ENCODE results near the gene TMEM204. TPM values are rescaled to one million over a fixed set of nuclear protein-coding genes. Genes with fewer than 3 reads are reported as not detected.

Gene TMEM204
- total RNA-seq, 2 donors from 2014 or later, result 15.7 to 16.7 TPM

- no peaks in the 10 kb centered on the region for H3K27me3 Mint-ChIP-seq (ENCODE audit: low read depth)
- DNase-seq, result no peak
- no peak overlapping the region for H3K4me3 Mint-ChIP-seq
- no peaks in the 10 kb centered on the region for H3K9me3 Mint-ChIP-seq
- no peak overlapping the region for H3K27ac Mint-ChIP-seq
- ATAC-seq (replicated peaks in 1 of 2), result no peak
- no peaks in the 10 kb centered on the region for H3K4me1 Mint-ChIP-seq (ENCODE audit: low read depth)
- peaks cover 2% of the 10 kb centered on the region in 2 donors for H3K36me3 Mint-ChIP-seq (ENCODE audit: insufficient read depth in 2 of 2)
These were observed 30.1 kb upstream of the TMEM204 start for GRCh38 chr16:1503110-1503955.

GRCh38 chr16:1505073-1505844, 28.2 kb upstream of the TMEM204 start:
- Mint-ChIP-seq H3K27ac (no peak overlapping the region), H3K4me1 (ENCODE audit: low read depth) (no peaks in the 10 kb centered on the region), H3K36me3 (ENCODE audit: insufficient read depth in 2 of 2) (peaks cover 2% of the 10 kb centered on the region in 2 donors), H3K4me3 (no peak overlapping the region), H3K9me3 (no peaks in the 10 kb centered on the region), H3K27me3 (ENCODE audit: low read depth) (no peaks in the 10 kb centered on the region)
- DNase-seq, result no peak
- ATAC-seq (replicated peaks in 1 of 2), result no peak

GRCh38 chr16:1505912-1506311, 27.6 kb upstream of the TMEM204 start:
- Mint-ChIP-seq H3K9me3 (no peaks in the 10 kb centered on the region), H3K36me3 (ENCODE audit: insufficient read depth in 2 of 2) (peaks cover 2% of the 10 kb centered on the region in 2 donors), H3K27ac (no peak overlapping the region), H3K4me3 (no peak overlapping the region), H3K4me1 (ENCODE audit: low read depth) (no peaks in the 10 kb centered on the region), H3K27me3 (ENCODE audit: low read depth) (no peaks in the 10 kb centered on the region)
- ATAC-seq (replicated peaks in 1 of 2) (no peak), DNase-seq (no peak)

GRCh38 chr16:1506494-1507213, 26.8 kb upstream of the TMEM204 start:
- H3K4me1 Mint-ChIP-seq (ENCODE audit: low read depth), result no peaks in the 10 kb centered on the region
- no peak overlapping the region for H3K27ac Mint-ChIP-seq
- DNase-seq (no peak), ATAC-seq (replicated peaks in 1 of 2) (peak in 1 of 2 donors; percentile 4)
- peaks cover 2 to 5% of the 10 kb centered on the region in 2 donors for H3K36me3 Mint-ChIP-seq (ENCODE audit: insufficient read depth in 2 of 2)
- H3K4me3 Mint-ChIP-seq, result no peak overlapping the region
- no peaks in the 10 kb centered on the region for H3K9me3 Mint-ChIP-seq
- H3K27me3 Mint-ChIP-seq (ENCODE audit: low read depth), result no peaks in the 10 kb centered on the region

- no peaks in the 10 kb centered on the region for H3K9me3 Mint-ChIP-seq
- no peaks in the 10 kb centered on the region for H3K4me1 Mint-ChIP-seq (ENCODE audit: low read depth)
- ATAC-seq (replicated peaks in 1 of 2), result no peak
- no peak for DNase-seq
- no peaks in the 10 kb centered on the region for H3K27me3 Mint-ChIP-seq (ENCODE audit: low read depth)
- H3K36me3 Mint-ChIP-seq (ENCODE audit: insufficient read depth in 2 of 2), result peaks cover 5 to 15% of the 10 kb centered on the region in 2 donors
- no peak overlapping the region for H3K4me3 Mint-ChIP-seq
- H3K27ac Mint-ChIP-seq, result no peak overlapping the region
These were observed 24.8 kb upstream of the TMEM204 start for GRCh38 chr16:1508494-1509187.

- Mint-ChIP-seq H3K9me3 (no peaks in the 10 kb centered on the region), H3K36me3 (ENCODE audit: insufficient read depth in 2 of 2) (peaks cover 7 to 16% of the 10 kb centered on the region in 2 donors), H3K4me1 (ENCODE audit: low read depth) (no peaks in the 10 kb centered on the region), H3K27me3 (ENCODE audit: low read depth) (no peaks in the 10 kb centered on the region), H3K27ac (no peak overlapping the region), H3K4me3 (no peak overlapping the region)
- no peak for ATAC-seq (replicated peaks in 1 of 2)
- DNase-seq, result no peak
These were observed 23.9 kb upstream of the TMEM204 start for GRCh38 chr16:1509307-1510221.

- no peaks in the 10 kb centered on the region for H3K27me3 Mint-ChIP-seq (ENCODE audit: low read depth)
- no peak overlapping the region for H3K27ac Mint-ChIP-seq
- DNase-seq, result no peak
- H3K9me3 Mint-ChIP-seq, result no peaks in the 10 kb centered on the region
- H3K4me1 Mint-ChIP-seq (ENCODE audit: low read depth), result no peaks in the 10 kb centered on the region
- H3K36me3 Mint-ChIP-seq (ENCODE audit: insufficient read depth in 2 of 2), result peaks cover 8 to 16% of the 10 kb centered on the region in 2 donors
- H3K4me3 Mint-ChIP-seq, result no peak overlapping the region
- ATAC-seq (replicated peaks in 1 of 2), result no peak
These were observed 23.2 kb upstream of the TMEM204 start for GRCh38 chr16:1510272-1510671.

- Mint-ChIP-seq H3K27me3 (ENCODE audit: low read depth) (no peaks in the 10 kb centered on the region), H3K4me1 (ENCODE audit: low read depth) (no peaks in the 10 kb centered on the region), H3K27ac (no peak overlapping the region), H3K4me3 (no peak overlapping the region), H3K36me3 (ENCODE audit: insufficient read depth in 2 of 2) (peaks cover 8 to 16% of the 10 kb centered on the region in 2 donors), H3K9me3 (no peaks in the 10 kb centered on the region)
- no peak for DNase-seq
- no peak for ATAC-seq (replicated peaks in 1 of 2)
These were observed 22.5 kb upstream of the TMEM204 start for GRCh38 chr16:1510941-1511351.

GRCh38 chr16:1511662-1512569, 21.6 kb upstream of the TMEM204 start:
- no peaks in the 10 kb centered on the region for H3K9me3 Mint-ChIP-seq
- H3K4me1 Mint-ChIP-seq (ENCODE audit: low read depth), result no peaks in the 10 kb centered on the region
- DNase-seq (no peak), ATAC-seq (replicated peaks in 1 of 2) (no peak)
- no peak overlapping the region for H3K4me3 Mint-ChIP-seq
- H3K36me3 Mint-ChIP-seq (ENCODE audit: insufficient read depth in 2 of 2), result peaks cover 8 to 16% of the 10 kb centered on the region in 2 donors
- H3K27me3 Mint-ChIP-seq (ENCODE audit: low read depth), result no peaks in the 10 kb centered on the region
- no peak overlapping the region for H3K27ac Mint-ChIP-seq

GRCh38 chr16:1512774-1513173, 20.7 kb upstream of the TMEM204 start:
- H3K36me3 Mint-ChIP-seq (ENCODE audit: insufficient read depth in 2 of 2), result peaks cover 8 to 16% of the 10 kb centered on the region in 2 donors
- DNase-seq (no peak), ATAC-seq (replicated peaks in 1 of 2) (no peak)
- H3K9me3 Mint-ChIP-seq, result no peaks in the 10 kb centered on the region
- H3K27me3 Mint-ChIP-seq (ENCODE audit: low read depth), result no peaks in the 10 kb centered on the region
- no peak overlapping the region for H3K27ac Mint-ChIP-seq
- no peak overlapping the region for H3K4me3 Mint-ChIP-seq
- no peaks in the 10 kb centered on the region for H3K4me1 Mint-ChIP-seq (ENCODE audit: low read depth)

GRCh38 chr16:1514507-1514906, 19.0 kb upstream of the TMEM204 start:
- Mint-ChIP-seq H3K27me3 (ENCODE audit: low read depth) (no peaks in the 10 kb centered on the region), H3K4me3 (no peak overlapping the region), H3K36me3 (ENCODE audit: insufficient read depth in 2 of 2) (peaks cover 8 to 16% of the 10 kb centered on the region in 2 donors), H3K27ac (no peak overlapping the region), H3K9me3 (no peaks in the 10 kb centered on the region), H3K4me1 (ENCODE audit: low read depth) (no peaks in the 10 kb centered on the region)
- ATAC-seq (replicated peaks in 1 of 2) (no peak), DNase-seq (no peak)
